Measurements from ENCODE around the gene ABCC1.

GRCh38 chr16:16149710-16150116, 200.3 kb downstream of the ABCC1 start:
- TF ChIP-seq CTCF (IDR thresholded peaks at IDR 0.05) (no peak), POLR2A (IDR thresholded peaks at IDR 0.05) (no peak)

Measured in Peyer's patch (tissue), 4 donors.